Muscle layer of colon (tissue), 2 donors: Measurements from ENCODE around the gene ITSN1.

ENCODE experiments used
- H3K27ac ChIP-seq: one replicate; pipeline ENCODE4 v1.7.0; 2013; ENCODE audit warnings: low read depth, mild to moderate bottlenecking, low read length, moderate library complexity
- H3K27me3 ChIP-seq, 2 donors: one replicate each; pipeline ENCODE4 v1.7.0; 2013; ENCODE audit warnings: low read length in 2 of 2, mild to moderate bottlenecking in 2 of 2; ENCODE audit not compliant: insufficient read depth in 2 of 2, control insufficient read depth in 1 of 2
- H3K36me3 ChIP-seq: one replicate; pipeline ENCODE4 v1.7.0; 2013; ENCODE audit warnings: mild to moderate bottlenecking, low read length; ENCODE audit not compliant: insufficient read depth
- H3K4me1 ChIP-seq: one replicate; pipeline ENCODE4 v1.7.0; 2013; ENCODE audit warnings: mild to moderate bottlenecking, low read length; ENCODE audit not compliant: insufficient read depth
- H3K4me3 ChIP-seq, 2 donors: one replicate each; pipeline ENCODE4 v1.7.0; 2013; ENCODE audit warnings: low read length in 2 of 2, low read depth in 1 of 2, mild to moderate bottlenecking in 1 of 2, moderate library complexity in 1 of 2
- H3K9ac ChIP-seq: one replicate; pipeline ENCODE4 v1.7.0; 2013; ENCODE audit warnings: low read length
- H3K9me3 ChIP-seq: one replicate; pipeline ENCODE4 v1.7.0; 2013; ENCODE audit warnings: mild to moderate bottlenecking, low read length
- donor health status: abdominal sarcoma.
- donor health status: Adenocarcinoma of cecum.

The ITSN1 gene

GRCh38 chr21:33684923-33685560 is 42.7 kb downstream of the ITSN1 start:
- Histone ChIP-seq H3K4me3 (no peak overlapping the region), H3K9ac (no peak overlapping the region), H3K9me3 (no peaks in the 10 kb centered on the region), H3K4me1 (peaks cover 44% of the 10 kb centered on the region), H3K27me3 (no peaks in the 10 kb centered on the region), H3K36me3 (no peaks in the 10 kb centered on the region), H3K27ac (no peak overlapping the region)

- Histone ChIP-seq H3K4me1 (peaks cover 44% of the 10 kb centered on the region), H3K9me3 (no peaks in the 10 kb centered on the region), H3K27me3 (no peaks in the 10 kb centered on the region), H3K27ac (no peak overlapping the region), H3K4me3 (no peak overlapping the region), H3K36me3 (no peaks in the 10 kb centered on the region), H3K9ac (no peak overlapping the region)
Observed at GRCh38 chr21:33685613-33686197, 43.4 kb downstream of the ITSN1 start.

GRCh38 chr21:33686386-33686785 is 44.1 kb downstream of the ITSN1 start:
- no peak overlapping the region for H3K27ac ChIP-seq
- H3K9me3 ChIP-seq: no peaks in the 10 kb centered on the region
- H3K4me3 ChIP-seq: no peak overlapping the region
- H3K9ac ChIP-seq: no peak overlapping the region
- peaks cover 44% of the 10 kb centered on the region for H3K4me1 ChIP-seq
- H3K36me3 ChIP-seq: no peaks in the 10 kb centered on the region
- no peaks in the 10 kb centered on the region for H3K27me3 ChIP-seq

- Histone ChIP-seq H3K9me3 (no peaks in the 10 kb centered on the region), H3K27me3 (no peaks in the 10 kb centered on the region), H3K27ac (no peak overlapping the region), H3K9ac (no peak overlapping the region), H3K36me3 (no peaks in the 10 kb centered on the region), H3K4me1 (peaks cover 44% of the 10 kb centered on the region), H3K4me3 (no peak overlapping the region)
Observed at GRCh38 chr21:33687634-33688033, 45.3 kb downstream of the ITSN1 start.

- Histone ChIP-seq H3K4me1 (peaks cover 41% of the 10 kb centered on the region), H3K27ac (no peak overlapping the region), H3K27me3 (no peaks in the 10 kb centered on the region), H3K9me3 (no peaks in the 10 kb centered on the region), H3K4me3 (no peak overlapping the region), H3K36me3 (no peaks in the 10 kb centered on the region), H3K9ac (no peak overlapping the region)
Observed at GRCh38 chr21:33688353-33688752, 46.1 kb downstream of the ITSN1 start.

- H3K36me3 ChIP-seq: no peaks in the 10 kb centered on the region
- H3K27ac ChIP-seq: no peak overlapping the region
- no peak overlapping the region for H3K9ac ChIP-seq
- peaks cover 16% of the 10 kb centered on the region for H3K4me1 ChIP-seq
- H3K4me3 ChIP-seq: no peak overlapping the region
- no peaks in the 10 kb centered on the region for H3K27me3 ChIP-seq
- no peaks in the 10 kb centered on the region for H3K9me3 ChIP-seq
Observed at GRCh38 chr21:33690874-33691273, 48.6 kb downstream of the ITSN1 start.

GRCh38 chr21:33691945-33692603 is 49.8 kb downstream of the ITSN1 start:
- H3K27ac ChIP-seq: no peak overlapping the region
- no peaks in the 10 kb centered on the region for H3K9me3 ChIP-seq
- no peaks in the 10 kb centered on the region for H3K36me3 ChIP-seq
- H3K9ac ChIP-seq: no peak overlapping the region
- H3K4me3 ChIP-seq: no peak overlapping the region
- H3K4me1 ChIP-seq: peaks cover 6% of the 10 kb centered on the region
- H3K27me3 ChIP-seq: no peaks in the 10 kb centered on the region

GRCh38 chr21:33695813-33696212 is 53.5 kb downstream of the ITSN1 start:
- H3K27ac ChIP-seq: no peak overlapping the region
- H3K4me1 ChIP-seq: peaks cover 11% of the 10 kb centered on the region
- H3K9me3 ChIP-seq: no peaks in the 10 kb centered on the region
- H3K27me3 ChIP-seq: no peaks in the 10 kb centered on the region
- H3K36me3 ChIP-seq: no peaks in the 10 kb centered on the region
- H3K4me3 ChIP-seq: no peak overlapping the region
- H3K9ac ChIP-seq: no peak overlapping the region

- Histone ChIP-seq H3K27ac (no peak overlapping the region), H3K9ac (no peak overlapping the region), H3K4me3 (no peak overlapping the region), H3K4me1 (peaks cover 11% of the 10 kb centered on the region), H3K27me3 (no peaks in the 10 kb centered on the region), H3K9me3 (no peaks in the 10 kb centered on the region), H3K36me3 (no peaks in the 10 kb centered on the region)
Observed at GRCh38 chr21:33696465-33696864, 54.2 kb downstream of the ITSN1 start.

GRCh38 chr21:33698087-33698860 is 56.0 kb downstream of the ITSN1 start:
- H3K36me3 ChIP-seq: no peaks in the 10 kb centered on the region
- H3K9ac ChIP-seq: no peak overlapping the region
- H3K27ac ChIP-seq: no peak overlapping the region
- H3K4me3 ChIP-seq: no peak overlapping the region
- no peaks in the 10 kb centered on the region for H3K9me3 ChIP-seq
- peaks cover 11% of the 10 kb centered on the region for H3K4me1 ChIP-seq
- no peaks in the 10 kb centered on the region for H3K27me3 ChIP-seq

- Histone ChIP-seq H3K4me1 (peaks cover 11% of the 10 kb centered on the region), H3K9ac (no peak overlapping the region), H3K4me3 (no peak overlapping the region), H3K9me3 (no peaks in the 10 kb centered on the region), H3K27me3 (no peaks in the 10 kb centered on the region), H3K27ac (no peak overlapping the region), H3K36me3 (no peaks in the 10 kb centered on the region)
Observed at GRCh38 chr21:33699277-33699676, 57.0 kb downstream of the ITSN1 start.
